Measurements from ENCODE around the gene DPM3. TPM values are rescaled to one million over a fixed set of nuclear protein-coding genes. Genes with fewer than 3 reads are reported as not detected.
A peak's percentile ranks its signal among the peaks of the same experiment; 100 is the strongest.

The DPM3 gene
- total and polyA plus RNA-seq, 9 of the 15 experiments (the other 6 are each of a cell fraction or from before 2014, with no cell fraction given): 3.7 to 120 (median 36.4) TPM

DNA sequence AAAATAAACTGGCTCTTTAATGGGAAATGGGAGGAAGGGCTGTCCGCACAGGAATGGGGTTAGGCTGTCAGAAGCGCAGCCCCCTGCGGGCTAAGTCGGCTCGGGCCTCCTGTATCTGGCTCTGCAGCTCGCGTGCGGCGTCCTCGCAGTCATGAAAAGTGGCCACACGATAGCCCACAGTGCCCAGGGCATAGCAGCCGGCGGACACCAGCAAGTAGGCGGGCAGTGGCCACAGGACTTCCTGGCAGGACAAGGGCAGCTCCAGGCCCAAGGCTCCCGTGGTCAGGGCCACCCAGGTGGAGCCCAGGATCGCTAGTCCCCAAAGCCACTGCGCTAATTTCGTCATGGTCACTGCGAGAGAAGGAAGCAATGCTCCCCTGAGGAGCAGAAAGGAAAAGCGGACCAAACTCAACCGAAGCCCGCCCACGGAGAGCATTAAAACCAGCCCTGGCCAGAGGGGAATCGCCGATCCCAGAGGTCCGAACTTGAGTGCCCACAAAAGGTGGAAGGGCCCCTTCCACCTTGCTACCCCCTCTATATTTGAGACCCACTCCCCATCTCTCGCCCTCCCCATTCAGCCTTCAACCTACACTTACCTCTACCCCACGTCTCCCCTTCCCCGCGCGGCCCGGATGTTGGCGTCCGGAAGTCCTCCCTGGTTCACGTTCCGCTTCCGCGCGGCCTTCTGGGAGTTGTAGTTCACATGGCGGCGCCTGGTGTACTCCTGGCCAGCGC, at the start of gene DPM3 (continued):
- TF ChIP-seq, protein P1, sequence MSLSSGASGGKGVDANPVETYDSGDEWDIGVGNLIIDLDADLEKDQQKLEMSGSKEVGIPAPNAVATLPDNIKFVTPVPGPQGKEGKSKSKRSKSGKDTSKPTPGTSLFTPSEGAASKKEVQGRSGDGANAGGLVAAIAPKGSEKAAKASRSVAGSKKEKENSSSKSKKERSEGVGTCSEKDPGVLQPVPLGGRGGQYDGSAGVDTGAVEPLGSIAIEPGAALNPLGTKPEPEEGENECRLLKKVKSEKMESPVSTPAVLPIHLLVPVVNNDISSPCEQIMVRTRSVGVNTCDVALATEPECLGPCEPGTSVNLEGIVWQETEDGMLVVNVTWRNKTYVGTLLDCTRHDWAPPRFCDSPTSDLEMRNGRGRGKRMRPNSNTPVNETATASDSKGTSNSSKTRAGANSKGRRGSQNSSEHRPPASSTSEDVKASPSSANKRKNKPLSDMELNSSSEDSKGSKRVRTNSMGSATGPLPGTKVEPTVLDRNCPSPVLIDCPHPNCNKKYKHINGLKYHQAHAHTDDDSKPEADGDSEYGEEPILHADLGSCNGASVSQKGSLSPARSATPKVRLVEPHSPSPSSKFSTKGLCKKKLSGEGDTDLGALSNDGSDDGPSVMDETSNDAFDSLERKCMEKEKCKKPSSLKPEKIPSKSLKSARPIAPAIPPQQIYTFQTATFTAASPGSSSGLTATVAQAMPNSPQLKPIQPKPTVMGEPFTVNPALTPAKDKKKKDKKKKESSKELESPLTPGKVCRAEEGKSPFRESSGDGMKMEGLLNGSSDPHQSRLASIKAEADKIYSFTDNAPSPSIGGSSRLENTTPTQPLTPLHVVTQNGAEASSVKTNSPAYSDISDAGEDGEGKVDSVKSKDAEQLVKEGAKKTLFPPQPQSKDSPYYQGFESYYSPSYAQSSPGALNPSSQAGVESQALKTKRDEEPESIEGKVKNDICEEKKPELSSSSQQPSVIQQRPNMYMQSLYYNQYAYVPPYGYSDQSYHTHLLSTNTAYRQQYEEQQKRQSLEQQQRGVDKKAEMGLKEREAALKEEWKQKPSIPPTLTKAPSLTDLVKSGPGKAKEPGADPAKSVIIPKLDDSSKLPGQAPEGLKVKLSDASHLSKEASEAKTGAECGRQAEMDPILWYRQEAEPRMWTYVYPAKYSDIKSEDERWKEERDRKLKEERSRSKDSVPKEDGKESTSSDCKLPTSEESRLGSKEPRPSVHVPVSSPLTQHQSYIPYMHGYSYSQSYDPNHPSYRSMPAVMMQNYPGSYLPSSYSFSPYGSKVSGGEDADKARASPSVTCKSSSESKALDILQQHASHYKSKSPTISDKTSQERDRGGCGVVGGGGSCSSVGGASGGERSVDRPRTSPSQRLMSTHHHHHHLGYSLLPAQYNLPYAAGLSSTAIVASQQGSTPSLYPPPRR (CRISPR knock-in tag; IDR thresholded peaks at IDR 0.05; ENCODE audit: borderline replicate concordance): no peak
- TF ChIP-seq ZNF133 (CRISPR knock-in tag; IDR thresholded peaks at IDR 0.05) (no peak), FOXK1 (CRISPR knock-in tag; IDR thresholded peaks at IDR 0.05; ENCODE audit: borderline replicate concordance) (0 out of 2 replicates have a peak, but pooled peaks have one; percentile 46), ZNF316 (IDR thresholded peaks at IDR 0.05) (no peak), ZNF561 (CRISPR knock-in tag; conservative IDR thresholded peaks at IDR 0.05) (no peak), ZNF253 (CRISPR knock-in tag; conservative IDR thresholded peaks at IDR 0.05) (no peak), CAMTA2 (CRISPR knock-in tag; conservative IDR thresholded peaks at IDR 0.05) (no peak), BHLHE40 (IDR thresholded peaks at IDR 0.05; ENCODE audit: low read length) (peak; percentile 19; the same call in 1 of the 2 replicates), CCNT2 (IDR thresholded peaks at IDR 0.05; ENCODE audit: borderline replicate concordance, extremely low read depth, insufficient read length, low read depth, low read length) (peak; percentile 51), CREB1 (IDR thresholded peaks at IDR 0.05) (peak; percentile 30; the same call in 1 of the 2 replicates), CREB1 (CRISPR knock-in tag; IDR thresholded peaks at IDR 0.05) (peak; percentile 67; the same call in 1 of the 2 replicates), HEY1 (CRISPR knock-in tag; IDR thresholded peaks at IDR 0.05; ENCODE audit: borderline replicate concordance) (no peak), KDM5B (IDR thresholded peaks at IDR 0.05; ENCODE audit: insufficient replicate concordance, low read depth, low read length) (peak; percentile 41), PTBP1 (IDR thresholded peaks at IDR 0.05; ENCODE audit: low read depth, low read length) (no peak), MCM2 (IDR thresholded peaks at IDR 0.05; ENCODE audit: low read depth) (no peak), POLR2G (IDR thresholded peaks at IDR 0.05; ENCODE audit: low read depth, low read length) (peak; percentile 81), ADNP (tag; IDR thresholded peaks at IDR 0.05) (no peak), ZNF830 (CRISPR knock-in tag; IDR thresholded peaks at IDR 0.05) (no peak), NR1H2 (CRISPR knock-in tag; IDR thresholded peaks at IDR 0.05) (no peak)
- TF ChIP-seq, protein P2, sequence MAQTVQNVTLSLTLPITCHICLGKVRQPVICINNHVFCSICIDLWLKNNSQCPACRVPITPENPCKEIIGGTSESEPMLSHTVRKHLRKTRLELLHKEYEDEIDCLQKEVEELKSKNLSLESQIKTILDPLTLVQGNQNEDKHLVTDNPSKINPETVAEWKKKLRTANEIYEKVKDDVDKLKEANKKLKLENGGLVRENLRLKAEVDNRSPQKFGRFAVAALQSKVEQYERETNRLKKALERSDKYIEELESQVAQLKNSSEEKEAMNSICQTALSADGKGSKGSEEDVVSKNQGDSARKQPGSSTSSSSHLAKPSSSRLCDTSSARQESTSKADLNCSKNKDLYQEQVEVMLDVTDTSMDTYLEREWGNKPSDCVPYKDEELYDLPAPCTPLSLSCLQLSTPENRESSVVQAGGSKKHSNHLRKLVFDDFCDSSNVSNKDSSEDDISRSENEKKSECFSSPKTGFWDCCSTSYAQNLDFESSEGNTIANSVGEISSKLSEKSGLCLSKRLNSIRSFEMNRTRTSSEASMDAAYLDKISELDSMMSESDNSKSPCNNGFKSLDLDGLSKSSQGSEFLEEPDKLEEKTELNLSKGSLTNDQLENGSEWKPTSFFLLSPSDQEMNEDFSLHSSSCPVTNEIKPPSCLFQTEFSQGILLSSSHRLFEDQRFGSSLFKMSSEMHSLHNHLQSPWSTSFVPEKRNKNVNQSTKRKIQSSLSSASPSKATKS (CRISPR knock-in tag; IDR thresholded peaks at IDR 0.05): no peak
- TF ChIP-seq, protein P3, sequence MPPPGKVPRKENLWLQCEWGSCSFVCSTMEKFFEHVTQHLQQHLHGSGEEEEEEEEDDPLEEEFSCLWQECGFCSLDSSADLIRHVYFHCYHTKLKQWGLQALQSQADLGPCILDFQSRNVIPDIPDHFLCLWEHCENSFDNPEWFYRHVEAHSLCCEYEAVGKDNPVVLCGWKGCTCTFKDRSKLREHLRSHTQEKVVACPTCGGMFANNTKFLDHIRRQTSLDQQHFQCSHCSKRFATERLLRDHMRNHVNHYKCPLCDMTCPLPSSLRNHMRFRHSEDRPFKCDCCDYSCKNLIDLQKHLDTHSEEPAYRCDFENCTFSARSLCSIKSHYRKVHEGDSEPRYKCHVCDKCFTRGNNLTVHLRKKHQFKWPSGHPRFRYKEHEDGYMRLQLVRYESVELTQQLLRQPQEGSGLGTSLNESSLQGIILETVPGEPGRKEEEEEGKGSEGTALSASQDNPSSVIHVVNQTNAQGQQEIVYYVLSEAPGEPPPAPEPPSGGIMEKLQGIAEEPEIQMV (tag; conservative IDR thresholded peaks at IDR 0.05; ENCODE audit: low read depth): no peak

Data from K562 (cell line).